CD4-positive, alpha-beta T cell treated with Interleukin-2 at 100 ng/mL for 4 hours (primary cell): ENCODE measurements around the gene PCDH9.
"Not testable (repeated sequence)": the region's sequence is repeated elsewhere in the genome, so short reads cannot be mapped to it uniquely, and the experiment has no call there.

Experiments used
- DNase-seq: peaks from one replicate; pipeline ENCODE4 v3.0.0-alpha.2; 2020; ENCODE audit warnings: low spot score

Gene PCDH9

GRCh38 chr13:66830940-66831716 lies 399.0 kb downstream of the PCDH9 start:
- no peak for DNase-seq

GRCh38 chr13:66829803-66830202 lies 400.3 kb downstream of the PCDH9 start:
- DNase-seq, result no peak

- DNase-seq, result no peak
Measured at GRCh38 chr13:66826398-66826797, 403.7 kb downstream of the PCDH9 start.

- DNase-seq, result no peak
Measured at GRCh38 chr13:66821551-66821950, 408.6 kb downstream of the PCDH9 start.

GRCh38 chr13:66811455-66811854 lies 418.7 kb downstream of the PCDH9 start:
- DNase-seq, result no peak

DNA sequence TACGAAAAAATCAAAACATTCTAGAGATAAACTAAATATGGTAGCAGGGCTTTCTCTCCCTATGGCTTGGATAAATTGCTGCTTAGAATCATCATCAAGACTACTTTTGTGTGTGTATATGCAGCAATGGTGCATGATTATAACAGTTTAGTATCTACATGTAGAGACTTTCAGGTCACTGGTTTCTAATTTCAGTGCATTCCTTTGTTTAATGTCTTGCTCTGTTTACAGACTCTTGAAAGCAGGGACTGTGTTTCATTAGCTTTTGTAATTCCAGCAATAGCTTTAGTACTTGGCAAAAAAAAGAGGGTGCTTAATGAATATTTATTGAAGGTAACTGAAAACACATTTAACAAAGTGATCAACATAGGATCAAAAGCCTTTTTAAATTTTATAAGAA lies 420.7 kb downstream of the PCDH9 start:
- no peak for DNase-seq

GRCh38 chr13:66807251-66807650 lies 422.9 kb downstream of the PCDH9 start:
- DNase-seq, result no peak

- DNase-seq, result no peak
Measured at GRCh38 chr13:66805657-66806056, 424.5 kb downstream of the PCDH9 start.

GRCh38 chr13:66803808-66804456 lies 426.2 kb downstream of the PCDH9 start:
- no peak for DNase-seq

- DNase-seq, result no peak
Measured at GRCh38 chr13:66803013-66803807, 426.9 kb downstream of the PCDH9 start.

GRCh38 chr13:66795636-66796035 lies 434.5 kb downstream of the PCDH9 start:
- no peak for DNase-seq

DNA sequence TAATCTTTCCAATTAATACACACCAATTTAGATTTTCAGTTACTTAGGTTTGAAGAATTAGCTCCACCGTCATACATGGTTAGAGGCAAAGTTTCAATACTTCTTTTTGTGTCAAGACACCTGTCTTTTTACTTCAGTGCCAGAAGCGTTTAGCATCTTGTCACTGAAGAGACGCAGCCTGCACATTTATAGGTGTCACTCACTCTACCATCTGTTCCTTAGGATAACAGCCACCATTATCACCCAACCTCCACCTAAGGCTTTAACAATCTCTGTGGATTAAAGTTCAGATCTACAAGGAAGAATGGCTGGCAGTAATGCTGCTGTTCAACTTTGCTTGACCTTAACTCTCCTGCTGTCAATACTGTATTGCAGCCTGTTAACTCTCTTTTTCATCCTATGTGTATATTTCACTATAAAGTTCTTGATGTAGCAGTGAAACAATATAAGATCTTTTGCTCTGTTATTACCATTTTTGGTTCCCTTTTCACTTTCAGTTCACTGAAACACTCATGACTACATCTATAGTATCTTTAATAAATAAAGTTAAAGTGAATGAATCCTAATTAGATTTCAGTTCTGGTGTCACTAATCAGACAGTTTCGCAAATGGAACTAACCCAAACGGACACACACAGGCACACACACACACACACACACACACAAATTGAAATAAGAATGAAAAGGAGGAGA lies 435.6 kb downstream of the PCDH9 start:
- no peak for DNase-seq

GRCh38 chr13:66790861-66791260 lies 439.3 kb downstream of the PCDH9 start:
- DNase-seq, result no peak

DNA sequence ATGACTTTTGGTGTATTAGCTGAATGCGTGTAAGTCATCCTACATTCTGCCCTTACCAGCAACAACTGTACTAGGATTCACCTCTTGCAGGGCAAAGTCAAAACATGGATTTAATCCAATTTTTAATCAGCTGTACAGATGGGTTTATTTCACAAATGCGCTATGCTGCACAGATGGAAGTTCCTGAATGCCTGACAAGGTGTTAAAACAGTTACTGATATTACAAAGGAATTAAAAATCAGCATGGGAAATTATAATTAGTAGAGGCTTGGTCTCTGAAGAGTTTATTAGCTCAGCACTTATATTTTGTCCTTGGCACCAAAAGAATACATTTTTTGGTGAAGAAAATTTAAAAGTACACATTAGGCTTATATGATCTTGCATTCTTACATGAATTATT lies 448.9 kb downstream of the PCDH9 start:
- no peak for DNase-seq

DNA sequence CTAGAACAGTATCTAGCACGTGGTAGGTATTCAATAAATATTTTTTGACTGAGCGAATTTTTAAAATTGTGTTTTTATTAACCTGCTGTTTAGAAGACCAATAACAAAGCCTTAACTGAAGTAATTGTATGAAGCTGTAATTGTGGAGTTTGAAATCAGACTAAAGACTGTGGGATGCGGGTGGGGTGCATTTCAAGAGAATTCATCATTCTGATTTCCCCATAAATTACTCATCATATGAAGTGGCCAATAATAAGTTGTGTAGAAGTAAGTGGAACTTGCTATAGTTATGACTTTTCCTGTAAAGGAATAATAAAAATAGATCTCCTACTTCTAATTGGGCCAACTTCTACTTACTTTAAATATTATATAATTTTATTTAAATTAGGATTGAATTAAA lies 449.3 kb downstream of the PCDH9 start:
- DNase-seq, result no peak

DNA sequence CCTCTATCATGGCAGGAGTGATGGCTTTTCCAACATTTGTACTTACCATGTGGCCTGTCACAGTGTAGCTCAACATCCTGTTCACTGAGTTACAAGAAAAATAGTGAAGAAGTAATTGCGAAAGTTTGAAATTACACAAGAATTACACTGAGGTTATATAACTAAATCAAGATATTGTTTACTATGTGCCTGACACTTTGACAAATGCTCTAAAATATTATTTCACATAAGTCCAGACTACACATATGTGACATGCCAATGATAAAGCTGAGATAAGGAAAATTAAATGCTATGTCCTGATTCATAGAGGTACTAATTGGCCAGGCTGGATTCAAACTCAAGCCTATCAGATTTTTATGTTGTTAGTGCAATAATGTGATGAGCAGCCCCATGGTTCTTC lies 451.7 kb downstream of the PCDH9 start:
- no peak for DNase-seq

GRCh38 chr13:66775196-66775595 lies 454.9 kb downstream of the PCDH9 start:
- DNase-seq, result no peak

DNA sequence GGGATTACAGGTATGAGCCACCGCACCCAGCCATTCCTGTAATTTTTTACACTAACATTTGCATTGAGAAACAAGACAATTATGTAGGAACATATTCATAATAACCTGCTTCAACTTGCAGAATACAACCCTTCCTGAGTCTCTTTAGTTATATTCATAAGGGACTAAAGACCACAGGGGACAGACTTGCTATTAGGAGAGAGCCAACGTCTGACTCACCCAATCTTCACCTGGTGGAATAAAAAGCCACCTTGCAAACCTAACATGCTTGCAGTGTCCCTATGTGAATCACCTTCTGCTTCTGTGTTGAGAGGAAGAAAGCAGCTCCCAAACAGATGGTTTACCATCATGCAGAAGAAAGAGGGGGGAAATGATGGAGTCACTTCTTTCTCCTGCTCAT lies 456.1 kb downstream of the PCDH9 start:
- DNase-seq, result no peak

- DNase-seq, result no peak
Measured at GRCh38 chr13:66765559-66765958, 464.6 kb downstream of the PCDH9 start.

DNA sequence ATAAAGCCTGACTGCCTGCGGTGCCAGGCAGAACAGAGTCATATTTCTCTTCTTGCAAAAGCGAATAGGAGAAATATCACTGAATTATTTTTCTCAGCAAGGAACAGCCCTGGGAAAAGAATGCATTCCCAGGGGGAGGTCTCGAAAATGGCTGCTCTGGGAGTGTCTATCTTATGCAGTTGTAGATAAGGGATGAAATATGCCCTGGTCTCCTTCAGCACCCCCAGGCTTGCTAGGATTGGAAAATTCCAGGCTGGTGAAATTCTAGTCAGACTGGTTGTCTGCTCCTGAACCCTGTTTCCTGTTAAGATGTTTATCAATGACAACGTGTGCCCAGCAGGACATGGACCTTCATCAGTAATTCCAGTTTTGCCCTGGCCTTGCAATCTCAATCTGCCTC lies 469.5 kb downstream of the PCDH9 start:
- not testable (repeated sequence) for DNase-seq

DNA sequence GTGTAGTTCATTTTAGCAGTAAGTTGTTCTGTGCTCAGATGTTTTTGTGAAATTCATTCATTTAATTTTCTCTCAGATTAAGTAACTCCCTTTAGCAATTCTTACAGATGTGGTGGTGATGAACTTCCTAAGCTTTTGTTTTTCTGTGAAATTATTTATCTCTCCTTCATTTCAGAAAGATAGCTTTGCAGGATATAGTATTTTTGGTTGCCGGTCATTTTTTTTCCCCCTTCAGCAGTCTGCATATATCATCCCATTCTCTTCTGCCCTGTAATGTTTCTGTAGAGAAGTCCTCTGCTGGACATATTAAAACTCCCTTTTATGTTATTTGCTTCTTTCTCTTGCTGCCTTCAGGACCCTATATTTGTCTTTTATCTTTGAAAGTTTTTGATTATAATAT lies 470.2 kb downstream of the PCDH9 start:
- DNase-seq, result no peak

DNA sequence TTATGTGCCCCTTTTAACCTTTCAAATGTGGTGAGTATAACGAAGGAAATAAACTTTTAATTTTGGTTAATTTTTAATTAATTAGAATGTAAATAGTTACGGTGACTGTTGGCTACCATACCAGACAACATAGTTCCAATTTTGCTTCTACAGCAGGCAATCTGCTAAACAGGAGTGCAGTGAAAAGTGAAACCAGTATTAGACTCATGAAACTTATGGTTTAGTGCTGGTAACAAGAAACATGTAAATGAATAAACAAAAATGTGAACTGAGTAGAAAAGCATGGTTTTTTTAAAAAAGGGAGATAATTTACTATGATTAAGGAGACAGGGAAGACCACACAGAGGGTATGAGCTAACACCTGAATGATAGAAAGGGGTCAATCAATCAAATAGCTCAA lies 478.4 kb downstream of the PCDH9 start:
- no peak for DNase-seq
